ENCODE data around the gene ELOA2. TPM values are rescaled to one million over a fixed set of nuclear protein-coding genes. Genes with fewer than 3 reads are reported as not detected.
"Not testable (repeated sequence)": the region's sequence is repeated elsewhere in the genome, so short reads cannot be mapped to it uniquely, and the experiment has no call there.

ELOA2 gene
- total RNA-seq, 1 experiment from 2014 or later: not detected

DNA sequence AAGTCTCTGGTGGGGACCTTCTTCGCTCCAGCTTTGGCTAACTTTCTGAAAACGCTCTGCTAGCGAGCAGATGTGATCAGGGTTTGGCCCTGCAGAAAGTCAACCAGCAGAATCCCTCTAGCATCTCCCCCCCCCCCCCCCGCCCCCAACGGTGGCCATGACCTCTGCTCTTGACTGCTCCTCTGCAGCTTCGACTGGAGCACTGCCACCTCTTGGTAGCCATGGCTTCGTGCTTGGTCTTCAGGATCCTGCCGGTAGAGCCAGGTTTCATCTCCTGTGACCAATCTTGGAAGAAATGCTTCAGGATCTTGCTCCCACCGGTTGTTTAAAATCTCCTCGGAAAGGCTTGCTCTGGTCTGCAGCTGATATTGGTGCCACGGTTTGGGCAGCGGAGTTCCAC, 4.5 kb downstream of the ELOA2 start:
- H3K79me2 ChIP-seq (ENCODE audit: low read length); H3K9me2 ChIP-seq (replicated peaks; ENCODE audit: insufficient read depth, low read length); H3K4me2 ChIP-seq (ENCODE audit: low read depth, low read length, poor library complexity, severe bottlenecking); H3K9me3 ChIP-seq (ENCODE audit: low read length); H3K4me3 ChIP-seq (ENCODE audit: low read length); H3K36me3 ChIP-seq (ENCODE audit: insufficient read depth, low read length); H3K27ac ChIP-seq (ENCODE audit: low read length); H3K27me3 ChIP-seq (ENCODE audit: low read length); H2AFZ ChIP-seq (ENCODE audit: low read length); H3K4me1 ChIP-seq (ENCODE audit: low read length); H3K9ac ChIP-seq (ENCODE audit: low read length); DNase-seq; H4K20me1 ChIP-seq (ENCODE audit: insufficient read depth, low read depth, low read length): not testable (repeated sequence)

DNA sequence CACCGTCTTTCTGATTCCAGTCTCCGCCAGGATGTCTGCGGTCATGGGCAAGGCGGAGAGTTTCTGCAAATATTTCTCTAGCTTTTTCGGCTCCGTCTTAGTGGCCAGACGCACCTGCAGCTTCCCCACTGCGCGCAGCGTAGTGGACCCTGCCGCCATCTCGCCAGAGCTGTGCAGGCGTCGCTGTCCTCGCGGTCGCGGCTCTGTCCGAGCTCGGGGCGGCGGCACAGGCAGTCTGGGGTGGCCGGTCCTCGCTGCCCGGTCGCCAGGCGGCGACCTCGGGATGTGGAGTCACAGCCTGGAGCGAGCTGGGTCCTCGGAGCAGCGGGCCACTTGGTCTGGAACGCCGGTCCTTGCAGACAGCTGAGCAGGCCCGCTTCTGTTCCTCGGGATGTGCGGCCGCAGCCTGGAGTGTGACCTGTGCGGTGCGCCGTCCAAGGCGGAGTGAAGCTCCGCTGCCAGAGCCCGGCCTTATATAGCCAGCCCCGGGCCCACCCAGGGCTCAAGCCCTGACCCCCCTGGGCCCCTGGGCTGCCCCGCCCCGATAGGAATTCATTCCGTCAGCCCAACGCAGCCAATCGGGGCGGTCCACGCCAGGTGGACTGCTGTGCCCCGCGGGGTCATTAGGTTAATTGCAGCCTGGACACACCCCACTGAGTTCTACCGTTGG, 5.6 kb downstream of the ELOA2 start:
- not testable (repeated sequence) for H3K9me3 ChIP-seq (ENCODE audit: low read length); H3K4me3 ChIP-seq (ENCODE audit: low read length); H3K27ac ChIP-seq (ENCODE audit: low read length); H2AFZ ChIP-seq (ENCODE audit: low read length); H3K4me2 ChIP-seq (ENCODE audit: low read depth, low read length, poor library complexity, severe bottlenecking); H3K9ac ChIP-seq (ENCODE audit: low read length); H3K27me3 ChIP-seq (ENCODE audit: low read length); H4K20me1 ChIP-seq (ENCODE audit: insufficient read depth, low read depth, low read length); H3K4me1 ChIP-seq (ENCODE audit: low read length); H3K36me3 ChIP-seq (ENCODE audit: insufficient read depth, low read length); DNase-seq; H3K79me2 ChIP-seq (ENCODE audit: low read length); H3K9me2 ChIP-seq (replicated peaks; ENCODE audit: insufficient read depth, low read length)

DNA sequence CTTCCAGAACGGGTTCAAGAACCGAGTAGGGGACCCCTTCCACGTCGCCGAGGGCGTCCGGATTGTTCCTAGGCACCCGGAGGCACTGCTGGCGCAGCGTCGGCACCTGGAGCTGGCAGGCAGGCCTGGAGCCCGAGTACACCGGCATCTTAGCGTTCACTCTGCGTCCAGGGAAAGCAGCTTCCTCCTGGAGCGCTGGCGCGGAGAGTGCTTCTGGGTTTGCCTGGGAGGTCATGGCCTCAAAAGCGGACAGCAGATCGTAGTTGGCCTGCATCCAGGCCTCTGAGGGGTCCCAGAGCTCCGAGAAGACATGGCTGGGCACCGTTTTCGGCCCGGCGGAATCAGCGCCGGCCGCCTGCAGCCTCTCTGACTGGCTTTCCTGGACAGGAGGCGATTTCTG, 6.7 kb downstream of the ELOA2 start:
- H3K27me3 ChIP-seq (ENCODE audit: low read length); DNase-seq; H3K36me3 ChIP-seq (ENCODE audit: insufficient read depth, low read length): not testable (repeated sequence)

GRCh38 chr18:47025557-47026174, 9.8 kb downstream of the ELOA2 start:
- not testable (repeated sequence) for H3K4me1 ChIP-seq (ENCODE audit: low read length); H3K9me2 ChIP-seq (replicated peaks; ENCODE audit: insufficient read depth, low read length); H3K36me3 ChIP-seq (ENCODE audit: insufficient read depth, low read length); H4K20me1 ChIP-seq (ENCODE audit: insufficient read depth, low read depth, low read length); H3K9ac ChIP-seq (ENCODE audit: low read length); H3K79me2 ChIP-seq (ENCODE audit: low read length); H3K27me3 ChIP-seq (ENCODE audit: low read length); H3K4me3 ChIP-seq (ENCODE audit: low read length); H3K9me3 ChIP-seq (ENCODE audit: low read length); H2AFZ ChIP-seq (ENCODE audit: low read length); DNase-seq; H3K4me2 ChIP-seq (ENCODE audit: low read depth, low read length, poor library complexity, severe bottlenecking); H3K27ac ChIP-seq (ENCODE audit: low read length)

More for the DNA sequence above, 6.7 kb downstream of the ELOA2 start:
- H3K4me2 ChIP-seq (ENCODE audit: low read depth, low read length, poor library complexity, severe bottlenecking); H2AFZ ChIP-seq (ENCODE audit: low read length); H4K20me1 ChIP-seq (ENCODE audit: insufficient read depth, low read depth, low read length); H3K4me1 ChIP-seq (ENCODE audit: low read length); H3K9me3 ChIP-seq (ENCODE audit: low read length); H3K9ac ChIP-seq (ENCODE audit: low read length); H3K4me3 ChIP-seq (ENCODE audit: low read length); H3K79me2 ChIP-seq (ENCODE audit: low read length); H3K27ac ChIP-seq (ENCODE audit: low read length); H3K9me2 ChIP-seq (replicated peaks; ENCODE audit: insufficient read depth, low read length): not testable (repeated sequence)

DNA sequence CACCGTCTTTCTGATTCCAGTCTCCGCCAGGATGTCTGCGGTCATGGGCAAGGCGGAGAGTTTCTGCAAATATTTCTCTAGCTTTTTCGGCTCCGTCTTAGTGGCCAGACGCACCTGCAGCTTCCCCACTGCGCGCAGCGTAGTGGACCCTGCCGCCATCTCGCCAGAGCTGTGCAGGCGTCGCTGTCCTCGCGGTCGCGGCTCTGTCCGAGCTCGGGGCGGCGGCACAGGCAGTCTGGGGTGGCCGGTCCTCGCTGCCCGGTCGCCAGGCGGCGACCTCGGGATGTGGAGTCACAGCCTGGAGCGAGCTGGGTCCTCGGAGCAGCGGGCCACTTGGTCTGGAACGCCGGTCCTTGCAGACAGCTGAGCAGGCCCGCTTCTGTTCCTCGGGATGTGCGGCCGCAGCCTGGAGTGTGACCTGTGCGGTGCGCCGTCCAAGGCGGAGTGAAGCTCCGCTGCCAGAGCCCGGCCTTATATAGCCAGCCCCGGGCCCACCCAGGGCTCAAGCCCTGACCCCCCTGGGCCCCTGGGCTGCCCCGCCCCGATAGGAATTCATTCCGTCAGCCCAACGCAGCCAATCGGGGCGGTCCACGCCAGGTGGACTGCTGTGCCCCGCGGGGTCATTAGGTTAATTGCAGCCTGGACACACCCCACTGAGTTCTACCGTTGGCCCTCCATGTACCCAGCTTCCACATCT, 11.5 kb downstream of the ELOA2 start:
- H3K9me3 ChIP-seq (ENCODE audit: low read length); H3K27me3 ChIP-seq (ENCODE audit: low read length); H3K4me1 ChIP-seq (ENCODE audit: low read length); H3K27ac ChIP-seq (ENCODE audit: low read length); H3K36me3 ChIP-seq (ENCODE audit: insufficient read depth, low read length); H3K79me2 ChIP-seq (ENCODE audit: low read length); H3K4me3 ChIP-seq (ENCODE audit: low read length); H3K4me2 ChIP-seq (ENCODE audit: low read depth, low read length, poor library complexity, severe bottlenecking); H4K20me1 ChIP-seq (ENCODE audit: insufficient read depth, low read depth, low read length); H2AFZ ChIP-seq (ENCODE audit: low read length); H3K9me2 ChIP-seq (replicated peaks; ENCODE audit: insufficient read depth, low read length); H3K9ac ChIP-seq (ENCODE audit: low read length); DNase-seq: not testable (repeated sequence)

GRCh38 chr18:47022821-47023220, 12.6 kb downstream of the ELOA2 start:
- not testable (repeated sequence) for H3K4me2 ChIP-seq (ENCODE audit: low read depth, low read length, poor library complexity, severe bottlenecking); H3K27me3 ChIP-seq (ENCODE audit: low read length); H3K9me2 ChIP-seq (replicated peaks; ENCODE audit: insufficient read depth, low read length); H3K4me1 ChIP-seq (ENCODE audit: low read length); H3K4me3 ChIP-seq (ENCODE audit: low read length); DNase-seq; H2AFZ ChIP-seq (ENCODE audit: low read length); H4K20me1 ChIP-seq (ENCODE audit: insufficient read depth, low read depth, low read length); H3K36me3 ChIP-seq (ENCODE audit: insufficient read depth, low read length); H3K9me3 ChIP-seq (ENCODE audit: low read length); H3K79me2 ChIP-seq (ENCODE audit: low read length); H3K9ac ChIP-seq (ENCODE audit: low read length); H3K27ac ChIP-seq (ENCODE audit: low read length)

DNA sequence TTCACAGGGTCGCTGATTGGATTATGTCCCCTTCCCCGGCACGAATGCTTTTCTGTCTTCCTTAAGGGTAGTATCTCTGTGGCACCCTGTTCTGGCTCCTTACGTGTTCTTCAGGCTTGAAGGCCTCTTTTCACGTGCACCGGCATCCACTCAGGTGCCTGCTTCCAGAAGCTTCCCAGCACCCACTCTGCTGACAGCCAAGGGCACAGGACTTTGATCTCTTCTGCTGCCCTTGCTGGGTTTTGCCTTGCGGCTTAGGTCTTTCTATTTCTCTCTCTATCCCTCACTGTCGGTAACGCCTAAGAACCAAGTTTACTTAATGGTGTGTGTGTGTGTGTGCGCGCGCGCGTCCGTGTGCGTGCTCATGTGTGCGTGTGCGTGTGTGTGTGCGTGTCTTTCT, 14.7 kb downstream of the ELOA2 start:
- not testable (repeated sequence) for H3K79me2 ChIP-seq (ENCODE audit: low read length); H2AFZ ChIP-seq (ENCODE audit: low read length)

GRCh38 chr18:47019870-47020269, 15.6 kb downstream of the ELOA2 start:
- not testable (repeated sequence) for H2AFZ ChIP-seq (ENCODE audit: low read length); H3K36me3 ChIP-seq (ENCODE audit: insufficient read depth, low read length); H3K27me3 ChIP-seq (ENCODE audit: low read length); H3K9me3 ChIP-seq (ENCODE audit: low read length); H3K4me3 ChIP-seq (ENCODE audit: low read length); H3K27ac ChIP-seq (ENCODE audit: low read length); DNase-seq; H3K79me2 ChIP-seq (ENCODE audit: low read length); H3K4me2 ChIP-seq (ENCODE audit: low read depth, low read length, poor library complexity, severe bottlenecking); H3K4me1 ChIP-seq (ENCODE audit: low read length); H4K20me1 ChIP-seq (ENCODE audit: insufficient read depth, low read depth, low read length); H3K9me2 ChIP-seq (replicated peaks; ENCODE audit: insufficient read depth, low read length); H3K9ac ChIP-seq (ENCODE audit: low read length)

More for the DNA sequence above, 14.7 kb downstream of the ELOA2 start:
- H3K27me3 ChIP-seq (ENCODE audit: low read length); H3K27ac ChIP-seq (ENCODE audit: low read length); H3K4me1 ChIP-seq (ENCODE audit: low read length); H3K9me3 ChIP-seq (ENCODE audit: low read length); H3K36me3 ChIP-seq (ENCODE audit: insufficient read depth, low read length); H3K9me2 ChIP-seq (replicated peaks; ENCODE audit: insufficient read depth, low read length); H4K20me1 ChIP-seq (ENCODE audit: insufficient read depth, low read depth, low read length); H3K4me3 ChIP-seq (ENCODE audit: low read length); H3K4me2 ChIP-seq (ENCODE audit: low read depth, low read length, poor library complexity, severe bottlenecking); DNase-seq; H3K9ac ChIP-seq (ENCODE audit: low read length): not testable (repeated sequence)
